Astrocyte (in vitro differentiated cells and primary cell): ENCODE data around the gene POLA1.

ENCODE experiments used
- EZH2 ChIP-seq: IDR thresholded peaks from 2 replicates; pipeline ENCODE4 v1.6.1; 2012; ENCODE audit warnings: mild to moderate bottlenecking, low read length, inconsistent platforms; ENCODE audit not compliant: insufficient read depth
- TF ChIP-seq, protein P1 (sequence below): IDR thresholded peaks from 2 replicates; pipeline ENCODE4 v1.5.1; 2011; ENCODE audit warnings: low read depth, mild to moderate bottlenecking, inconsistent platforms, low read length, moderate library complexity; ENCODE audit not compliant: insufficient read depth

DNA sequence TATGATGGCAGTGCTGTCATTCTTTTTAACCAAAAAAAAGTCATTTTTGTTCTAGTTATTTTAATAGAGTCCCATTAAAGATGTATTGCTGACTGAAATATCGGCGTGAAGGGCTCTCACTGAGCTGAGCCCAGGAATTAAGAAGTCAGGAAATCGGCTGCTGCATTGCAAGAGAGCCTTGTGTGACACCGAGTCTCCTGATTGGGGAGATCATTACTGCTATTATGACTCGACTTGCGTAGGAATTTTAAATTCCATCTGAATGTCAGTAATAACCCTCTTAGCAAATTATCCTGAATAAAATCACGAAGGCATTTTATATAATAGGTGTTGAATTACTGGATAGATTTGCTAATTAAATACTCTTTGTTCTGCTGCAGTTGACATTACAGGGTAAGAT, 111.5 kb downstream of the POLA1 start:
- TF ChIP-seq, protein P1, sequence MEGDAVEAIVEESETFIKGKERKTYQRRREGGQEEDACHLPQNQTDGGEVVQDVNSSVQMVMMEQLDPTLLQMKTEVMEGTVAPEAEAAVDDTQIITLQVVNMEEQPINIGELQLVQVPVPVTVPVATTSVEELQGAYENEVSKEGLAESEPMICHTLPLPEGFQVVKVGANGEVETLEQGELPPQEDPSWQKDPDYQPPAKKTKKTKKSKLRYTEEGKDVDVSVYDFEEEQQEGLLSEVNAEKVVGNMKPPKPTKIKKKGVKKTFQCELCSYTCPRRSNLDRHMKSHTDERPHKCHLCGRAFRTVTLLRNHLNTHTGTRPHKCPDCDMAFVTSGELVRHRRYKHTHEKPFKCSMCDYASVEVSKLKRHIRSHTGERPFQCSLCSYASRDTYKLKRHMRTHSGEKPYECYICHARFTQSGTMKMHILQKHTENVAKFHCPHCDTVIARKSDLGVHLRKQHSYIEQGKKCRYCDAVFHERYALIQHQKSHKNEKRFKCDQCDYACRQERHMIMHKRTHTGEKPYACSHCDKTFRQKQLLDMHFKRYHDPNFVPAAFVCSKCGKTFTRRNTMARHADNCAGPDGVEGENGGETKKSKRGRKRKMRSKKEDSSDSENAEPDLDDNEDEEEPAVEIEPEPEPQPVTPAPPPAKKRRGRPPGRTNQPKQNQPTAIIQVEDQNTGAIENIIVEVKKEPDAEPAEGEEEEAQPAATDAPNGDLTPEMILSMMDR = no peak
- no peak for TF ChIP-seq EZH2
